ENCODE measurements around the gene RPLP2.

- TF ChIP-seq CTCF (IDR thresholded peaks at IDR 0.05; ENCODE audit: low read depth, low read length, poor library complexity, severe bottlenecking), result no peak
- no peak for TF ChIP-seq EZH2phosphoT487 (IDR thresholded peaks at IDR 0.05; ENCODE audit: borderline replicate concordance, low read length)
Observed at GRCh38 chr11:843086-843734, 33.4 kb downstream of the RPLP2 start.

Measured in DOHH2 (cell line).